Activated T-helper 17 cell treated with anti-CD3 and anti-CD28 coated beads, Interleukin-2, amount 50 U/mL, for 72 hours (primary cell): ENCODE measurements around the gene BNC2. TPM values are rescaled to one million over a fixed set of nuclear protein-coding genes. Genes with fewer than 3 reads are reported as not detected.

Experiments used
- ATAC-seq: fragments of 150-1000 bp; cut with Tn5 transposase; replicated peaks from 2 replicates; pipeline ENCODE4 v1.10.0; 2021; ENCODE audit warnings: mild to moderate bottlenecking, moderate library complexity
- H3K27ac Mint-ChIP-seq: one replicate; pipeline ENCODE4 v1.8.0; 2022; ENCODE audit warnings: mixed read lengths
- H3K27me3 Mint-ChIP-seq: one replicate; pipeline ENCODE4 v1.8.0; 2022; ENCODE audit warnings: mixed read lengths
- H3K36me3 Mint-ChIP-seq: one replicate; pipeline ENCODE4 v1.8.0; 2022; ENCODE audit warnings: low read depth, mild to moderate bottlenecking, mixed read lengths
- H3K4me1 Mint-ChIP-seq: one replicate; pipeline ENCODE4 v1.8.0; 2022; ENCODE audit warnings: mixed read lengths
- H3K4me3 Mint-ChIP-seq: one replicate; pipeline ENCODE4 v1.8.0; 2022; ENCODE audit warnings: mild to moderate bottlenecking, mixed read lengths
- H3K9me3 Mint-ChIP-seq: one replicate; pipeline ENCODE4 v1.8.0; 2022; ENCODE audit warnings: mixed read lengths
- total RNA-seq, 2 donors: library from RNA; stranded (reverse); gene quantifications; one replicate each; pipeline ENCODE4 v1.2.3, GENCODE V29; 2022

The BNC2 gene
- total RNA-seq, 2 donors from 2014 or later: not detected

DNA sequence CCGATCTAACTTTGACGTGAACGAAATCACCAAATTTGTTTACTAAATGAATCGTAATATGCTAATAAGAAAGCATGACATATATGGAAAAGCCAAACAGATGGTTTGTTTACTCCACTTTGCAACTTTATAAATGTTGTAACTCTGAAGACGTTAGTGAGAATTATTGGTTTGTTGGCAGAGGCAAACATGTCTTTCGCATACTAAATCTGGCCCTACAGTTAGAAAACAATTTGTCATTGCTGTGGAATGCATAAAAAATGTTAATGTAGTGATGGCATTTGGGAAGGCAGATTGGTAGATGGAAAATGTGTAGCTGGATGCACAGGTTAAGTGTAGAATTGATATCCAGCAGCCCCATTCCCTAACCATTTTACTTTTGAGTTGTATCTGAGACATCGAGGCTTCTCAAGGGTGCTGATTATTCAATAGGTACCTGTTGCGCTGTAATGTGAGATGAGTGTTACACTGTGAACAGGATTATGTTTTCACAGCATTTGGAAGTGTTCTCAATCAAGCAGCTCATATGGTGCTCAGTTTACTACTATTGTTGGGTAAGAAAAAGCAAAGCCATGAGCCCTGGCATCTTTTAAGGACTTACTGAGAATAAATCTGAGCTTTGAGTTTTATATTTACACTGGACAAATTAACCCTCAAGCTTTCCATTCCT, 444.8 kb downstream of the BNC2 start:
- H3K4me3 Mint-ChIP-seq: no peak overlapping the region
- no peaks in the 10 kb centered on the region for H3K36me3 Mint-ChIP-seq
- H3K9me3 Mint-ChIP-seq: peaks cover 12% of the 10 kb centered on the region
- H3K27me3 Mint-ChIP-seq: no peaks in the 10 kb centered on the region
- no peak for ATAC-seq
- no peak overlapping the region for H3K27ac Mint-ChIP-seq
- no peaks in the 10 kb centered on the region for H3K4me1 Mint-ChIP-seq

DNA sequence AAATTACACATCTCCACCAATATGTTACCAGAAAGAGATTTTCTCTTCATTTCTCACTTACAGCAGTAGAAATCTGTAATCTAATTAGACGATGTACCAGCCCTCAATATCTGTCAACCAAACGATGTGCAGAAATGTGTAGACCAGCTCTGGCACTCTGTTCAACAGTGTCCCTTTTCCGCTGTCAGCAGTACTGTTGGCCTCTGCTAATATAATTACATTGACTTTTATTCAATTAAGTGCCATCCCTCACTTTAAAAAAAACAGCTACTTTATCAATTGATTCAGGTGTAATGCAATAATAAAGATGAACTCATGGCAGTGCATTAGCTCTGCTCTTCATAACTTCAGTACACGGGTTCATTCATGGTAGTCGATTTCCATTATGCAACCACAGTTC, 448.4 kb downstream of the BNC2 start:
- no peak overlapping the region for H3K27ac Mint-ChIP-seq
- no peaks in the 10 kb centered on the region for H3K4me1 Mint-ChIP-seq
- no peaks in the 10 kb centered on the region for H3K36me3 Mint-ChIP-seq
- no peak for ATAC-seq
- no peak overlapping the region for H3K4me3 Mint-ChIP-seq
- peaks cover 12% of the 10 kb centered on the region for H3K9me3 Mint-ChIP-seq
- H3K27me3 Mint-ChIP-seq: no peaks in the 10 kb centered on the region

- Mint-ChIP-seq H3K9me3 (peaks cover 12% of the 10 kb centered on the region), H3K4me3 (no peak overlapping the region), H3K4me1 (no peaks in the 10 kb centered on the region), H3K27ac (no peak overlapping the region), H3K36me3 (no peaks in the 10 kb centered on the region), H3K27me3 (no peaks in the 10 kb centered on the region)
- ATAC-seq: no peak
Measured at GRCh38 chr9:16421532-16421931, 448.9 kb downstream of the BNC2 start.

DNA sequence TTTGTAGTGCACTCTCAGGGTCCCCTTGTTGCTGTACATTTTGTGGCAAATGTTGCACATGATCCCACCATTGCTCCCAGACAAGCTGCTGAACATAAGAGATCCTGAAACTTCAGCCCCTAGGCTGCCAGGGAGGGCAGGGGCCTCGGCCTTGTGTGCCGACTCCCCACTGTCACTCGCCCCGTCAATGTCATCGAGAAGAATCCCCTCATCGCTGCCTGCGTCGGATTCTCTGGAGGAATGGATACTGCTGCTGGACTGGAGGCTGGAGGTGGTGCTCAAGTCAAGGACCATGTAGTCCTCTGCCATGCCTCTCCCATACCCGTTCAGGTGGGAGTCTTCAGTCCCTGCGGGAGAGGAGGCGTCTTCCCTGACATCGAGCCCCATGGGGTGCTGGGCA, 451.3 kb downstream of the BNC2 start:
- no peaks in the 10 kb centered on the region for H3K27me3 Mint-ChIP-seq
- ATAC-seq: no peak
- peaks cover 6% of the 10 kb centered on the region for H3K9me3 Mint-ChIP-seq
- no peak overlapping the region for H3K27ac Mint-ChIP-seq
- H3K4me3 Mint-ChIP-seq: no peak overlapping the region
- no peaks in the 10 kb centered on the region for H3K4me1 Mint-ChIP-seq
- H3K36me3 Mint-ChIP-seq: no peaks in the 10 kb centered on the region

GRCh38 chr9:16418721-16419120, 451.7 kb downstream of the BNC2 start:
- ATAC-seq: no peak
- peaks cover 6% of the 10 kb centered on the region for H3K9me3 Mint-ChIP-seq
- H3K27ac Mint-ChIP-seq: no peak overlapping the region
- no peaks in the 10 kb centered on the region for H3K36me3 Mint-ChIP-seq
- H3K4me1 Mint-ChIP-seq: no peaks in the 10 kb centered on the region
- H3K4me3 Mint-ChIP-seq: no peak overlapping the region
- no peaks in the 10 kb centered on the region for H3K27me3 Mint-ChIP-seq

- H3K9me3 Mint-ChIP-seq: peaks cover 5% of the 10 kb centered on the region
Measured at GRCh38 chr9:16417749-16418148, 452.7 kb downstream of the BNC2 start.

GRCh38 chr9:16417161-16417560, 453.3 kb downstream of the BNC2 start:
- no peaks in the 10 kb centered on the region for H3K9me3 Mint-ChIP-seq
- ATAC-seq: no peak
- H3K4me1 Mint-ChIP-seq: no peaks in the 10 kb centered on the region
- H3K27ac Mint-ChIP-seq: no peak overlapping the region
- H3K4me3 Mint-ChIP-seq: no peak overlapping the region
- no peaks in the 10 kb centered on the region for H3K27me3 Mint-ChIP-seq
- no peaks in the 10 kb centered on the region for H3K36me3 Mint-ChIP-seq

More at GRCh38 chr9:16417749-16418148, 452.7 kb downstream of the BNC2 start:
- Mint-ChIP-seq H3K36me3 (no peaks in the 10 kb centered on the region), H3K27me3 (no peaks in the 10 kb centered on the region), H3K27ac (no peak overlapping the region), H3K4me1 (no peaks in the 10 kb centered on the region), H3K4me3 (no peak overlapping the region)
- no peak for ATAC-seq

GRCh38 chr9:16414451-16414850, 456.0 kb downstream of the BNC2 start:
- no peaks in the 10 kb centered on the region for H3K27me3 Mint-ChIP-seq
- no peaks in the 10 kb centered on the region for H3K4me1 Mint-ChIP-seq
- ATAC-seq: no peak
- no peak overlapping the region for H3K4me3 Mint-ChIP-seq
- no peak overlapping the region for H3K27ac Mint-ChIP-seq
- no peaks in the 10 kb centered on the region for H3K36me3 Mint-ChIP-seq
- peaks cover 3% of the 10 kb centered on the region for H3K9me3 Mint-ChIP-seq

DNA sequence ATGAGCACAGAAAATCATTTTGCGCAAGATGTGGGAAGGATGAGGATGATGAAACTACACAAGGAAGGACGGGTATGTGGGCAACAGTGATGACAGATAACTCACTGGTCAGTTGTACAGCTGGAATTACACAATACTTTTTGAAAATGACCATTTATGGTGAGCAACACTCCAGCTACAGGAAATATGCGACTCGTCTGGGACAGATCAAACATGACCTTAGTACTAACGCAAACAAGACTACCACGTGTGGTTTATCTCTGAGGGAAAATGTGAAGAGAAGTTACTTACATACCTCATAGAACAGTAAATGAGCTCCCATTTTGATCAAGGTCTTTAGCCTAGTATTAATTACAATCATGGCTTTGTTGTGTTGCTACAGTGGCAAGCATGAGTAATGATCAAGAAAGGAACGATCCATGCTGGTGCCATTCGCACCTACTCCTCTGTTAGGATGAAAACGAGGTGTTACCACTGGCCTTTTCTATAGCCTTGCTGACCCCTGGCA, 456.9 kb downstream of the BNC2 start:
- no peaks in the 10 kb centered on the region for H3K36me3 Mint-ChIP-seq
- H3K27me3 Mint-ChIP-seq: no peaks in the 10 kb centered on the region
- no peak for ATAC-seq
- no peak overlapping the region for H3K4me3 Mint-ChIP-seq
- H3K4me1 Mint-ChIP-seq: no peaks in the 10 kb centered on the region
- H3K9me3 Mint-ChIP-seq: peaks cover 3% of the 10 kb centered on the region
- H3K27ac Mint-ChIP-seq: no peak overlapping the region

- no peaks in the 10 kb centered on the region for H3K4me1 Mint-ChIP-seq
- no peak for ATAC-seq
- no peak overlapping the region for H3K27ac Mint-ChIP-seq
- no peak overlapping the region for H3K4me3 Mint-ChIP-seq
- H3K36me3 Mint-ChIP-seq: no peaks in the 10 kb centered on the region
- H3K9me3 Mint-ChIP-seq: peaks cover 3% of the 10 kb centered on the region
- no peaks in the 10 kb centered on the region for H3K27me3 Mint-ChIP-seq
Measured at GRCh38 chr9:16412740-16413139, 457.7 kb downstream of the BNC2 start.

- Mint-ChIP-seq H3K36me3 (no peaks in the 10 kb centered on the region), H3K27me3 (no peaks in the 10 kb centered on the region), H3K4me1 (no peaks in the 10 kb centered on the region), H3K4me3 (no peak overlapping the region), H3K9me3 (peaks cover 3% of the 10 kb centered on the region), H3K27ac (no peak overlapping the region)
- ATAC-seq: no peak
Measured at GRCh38 chr9:16411311-16411710, 459.2 kb downstream of the BNC2 start.

DNA sequence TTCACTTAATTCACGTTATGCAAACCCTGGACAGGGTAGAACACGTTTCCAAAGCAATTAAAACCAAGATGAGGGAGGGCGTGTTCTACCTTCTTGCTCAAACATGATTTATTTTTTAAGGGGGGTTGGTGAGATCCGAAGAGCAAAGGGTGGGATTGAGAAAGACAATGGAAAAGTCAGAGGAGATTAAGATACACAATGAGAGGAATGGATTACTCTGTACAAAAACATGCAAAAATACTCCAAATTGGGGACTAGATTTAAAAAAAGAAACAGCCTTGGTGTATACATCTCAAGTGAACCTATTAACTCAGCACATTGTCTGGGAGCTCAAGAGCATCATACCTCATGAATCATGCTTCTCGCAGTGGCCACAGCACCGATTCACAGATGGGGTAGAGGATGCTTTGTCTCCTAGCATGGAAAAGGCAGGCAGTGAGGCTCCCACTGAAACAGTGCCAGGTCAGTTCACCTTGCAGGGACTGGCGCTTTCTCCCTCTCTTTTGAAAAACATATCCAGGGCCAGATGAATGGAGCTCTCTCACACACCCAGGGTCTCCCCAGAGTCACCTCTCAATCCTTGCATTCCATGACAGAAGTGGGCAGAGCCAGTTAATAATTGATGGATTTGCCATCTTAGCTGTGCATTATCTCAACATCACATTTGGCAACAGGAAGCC, 459.7 kb downstream of the BNC2 start:
- H3K9me3 Mint-ChIP-seq: peaks cover 3% of the 10 kb centered on the region

DNA sequence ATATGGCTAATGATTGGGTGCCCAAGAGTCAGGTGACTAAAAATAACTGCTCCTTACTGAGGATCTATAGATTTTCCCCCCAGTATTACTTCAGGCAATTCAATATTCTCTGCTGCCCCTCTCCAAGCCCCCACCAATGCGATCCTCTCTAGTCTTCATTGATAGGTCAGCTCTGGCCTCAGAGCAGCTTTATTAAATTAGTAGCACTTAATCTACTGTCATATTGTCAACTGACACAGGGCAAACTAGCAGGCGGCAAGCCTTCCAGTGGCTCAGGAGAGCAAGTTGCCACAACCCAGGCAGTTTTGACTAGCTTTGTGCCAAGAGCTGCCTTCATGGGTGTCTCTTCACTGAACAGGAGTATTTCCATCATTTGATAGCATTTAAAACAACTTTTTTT, 462.9 kb downstream of the BNC2 start:
- Mint-ChIP-seq H3K36me3 (no peaks in the 10 kb centered on the region), H3K4me3 (no peak overlapping the region), H3K27me3 (no peaks in the 10 kb centered on the region), H3K27ac (no peak overlapping the region), H3K4me1 (no peaks in the 10 kb centered on the region), H3K9me3 (peaks cover 3% of the 10 kb centered on the region)
- no peak for ATAC-seq

More for the DNA sequence above, 459.7 kb downstream of the BNC2 start:
- H3K27me3 Mint-ChIP-seq: no peaks in the 10 kb centered on the region
- H3K27ac Mint-ChIP-seq: no peak overlapping the region
- H3K4me3 Mint-ChIP-seq: no peak overlapping the region
- no peaks in the 10 kb centered on the region for H3K36me3 Mint-ChIP-seq
- ATAC-seq: no peak
- no peaks in the 10 kb centered on the region for H3K4me1 Mint-ChIP-seq

GRCh38 chr9:16406526-16407225, 463.8 kb downstream of the BNC2 start:
- Mint-ChIP-seq H3K27ac (no peak overlapping the region), H3K27me3 (no peaks in the 10 kb centered on the region), H3K4me3 (no peak overlapping the region), H3K9me3 (peaks cover 1% of the 10 kb centered on the region), H3K36me3 (no peaks in the 10 kb centered on the region), H3K4me1 (no peaks in the 10 kb centered on the region)
- no peak for ATAC-seq

- no peak overlapping the region for H3K4me3 Mint-ChIP-seq
- H3K27ac Mint-ChIP-seq: no peak overlapping the region
Measured at GRCh38 chr9:16405421-16405820, 465.0 kb downstream of the BNC2 start.

More at GRCh38 chr9:16405421-16405820, 465.0 kb downstream of the BNC2 start:
- Mint-ChIP-seq H3K9me3 (no peaks in the 10 kb centered on the region), H3K36me3 (no peaks in the 10 kb centered on the region), H3K27me3 (no peaks in the 10 kb centered on the region), H3K4me1 (no peaks in the 10 kb centered on the region)
- ATAC-seq: no peak
